HS-27A (cell line): ENCODE results near the gene IGDCC3.

Source experiments
- DNase-seq: peaks from one replicate; pipeline ENCODE4 v3.0.0-alpha.2; 2012; ENCODE audit warnings: low read depth, missing footprints

The IGDCC3 gene

GRCh38 chr15:65377976-65378366 is at the start of gene IGDCC3:
TSS of gene IGDCC3 (minus strand) at chr15:65378002. CDS start at chr15:65377788, 214 bp downstream.
- DNase-seq = no peak

GRCh38 chr15:65426216-65426853 is 48.5 kb upstream of the IGDCC3 start:
- no peak for DNase-seq

GRCh38 chr15:65424683-65425082 is 46.9 kb upstream of the IGDCC3 start:
- no peak for DNase-seq

GRCh38 chr15:65423976-65424679 is 46.3 kb upstream of the IGDCC3 start:
- no peak for DNase-seq

- DNase-seq = no peak
These were observed 45.6 kb upstream of the IGDCC3 start for GRCh38 chr15:65423150-65423975.

GRCh38 chr15:65421360-65422215 is 43.8 kb upstream of the IGDCC3 start:
- DNase-seq = no peak

GRCh38 chr15:65420975-65421359 is 43.2 kb upstream of the IGDCC3 start:
- DNase-seq = no peak

GRCh38 chr15:65418596-65418995 is 40.8 kb upstream of the IGDCC3 start:
- DNase-seq = no peak

GRCh38 chr15:65416845-65417416 is 39.1 kb upstream of the IGDCC3 start:
- DNase-seq = no peak

- no peak for DNase-seq
These were observed 37.2 kb upstream of the IGDCC3 start for GRCh38 chr15:65414841-65415621.

GRCh38 chr15:65413760-65414144 is 36.0 kb upstream of the IGDCC3 start:
- no peak for DNase-seq

- DNase-seq = no peak
These were observed 35.4 kb upstream of the IGDCC3 start for GRCh38 chr15:65413051-65413759.

GRCh38 chr15:65412556-65412955 is 34.8 kb upstream of the IGDCC3 start:
- no peak for DNase-seq

- DNase-seq = no peak
These were observed 33.8 kb upstream of the IGDCC3 start for GRCh38 chr15:65411465-65412071.

GRCh38 chr15:65410972-65411371 is 33.2 kb upstream of the IGDCC3 start:
- DNase-seq = no peak

- no peak for DNase-seq
These were observed 32.2 kb upstream of the IGDCC3 start for GRCh38 chr15:65410036-65410435.

GRCh38 chr15:65409036-65409631 is 31.3 kb upstream of the IGDCC3 start:
- DNase-seq = peak; percentile 65

GRCh38 chr15:65408324-65409035 is 30.7 kb upstream of the IGDCC3 start:
- no peak for DNase-seq
